ENCODE measurements around the gene ULBP1.
"Not testable (repeated sequence)": the region's sequence is repeated elsewhere in the genome, so short reads cannot be mapped to it uniquely, and the experiment has no call there.

DNA sequence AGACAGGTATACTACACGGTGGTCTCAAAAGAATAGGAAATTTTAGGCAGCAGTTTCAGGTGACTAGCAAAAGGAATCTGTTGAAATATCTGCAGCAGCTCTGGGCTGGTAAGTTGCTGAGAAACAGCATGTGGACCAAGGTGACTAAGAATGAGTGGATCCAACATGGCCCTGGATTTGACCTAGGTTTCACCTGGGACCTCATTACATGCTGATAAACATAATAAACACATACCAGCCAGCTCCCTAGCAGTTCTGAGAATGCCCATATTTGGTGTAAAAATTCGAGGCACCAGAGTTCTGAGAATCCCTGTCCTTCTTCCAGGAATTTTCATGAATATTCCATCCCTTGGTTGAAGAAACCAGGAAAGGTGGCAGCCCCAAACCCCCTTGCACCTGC is 10.4 kb upstream of the ULBP1 start:
- TF ChIP-seq, protein P1, sequence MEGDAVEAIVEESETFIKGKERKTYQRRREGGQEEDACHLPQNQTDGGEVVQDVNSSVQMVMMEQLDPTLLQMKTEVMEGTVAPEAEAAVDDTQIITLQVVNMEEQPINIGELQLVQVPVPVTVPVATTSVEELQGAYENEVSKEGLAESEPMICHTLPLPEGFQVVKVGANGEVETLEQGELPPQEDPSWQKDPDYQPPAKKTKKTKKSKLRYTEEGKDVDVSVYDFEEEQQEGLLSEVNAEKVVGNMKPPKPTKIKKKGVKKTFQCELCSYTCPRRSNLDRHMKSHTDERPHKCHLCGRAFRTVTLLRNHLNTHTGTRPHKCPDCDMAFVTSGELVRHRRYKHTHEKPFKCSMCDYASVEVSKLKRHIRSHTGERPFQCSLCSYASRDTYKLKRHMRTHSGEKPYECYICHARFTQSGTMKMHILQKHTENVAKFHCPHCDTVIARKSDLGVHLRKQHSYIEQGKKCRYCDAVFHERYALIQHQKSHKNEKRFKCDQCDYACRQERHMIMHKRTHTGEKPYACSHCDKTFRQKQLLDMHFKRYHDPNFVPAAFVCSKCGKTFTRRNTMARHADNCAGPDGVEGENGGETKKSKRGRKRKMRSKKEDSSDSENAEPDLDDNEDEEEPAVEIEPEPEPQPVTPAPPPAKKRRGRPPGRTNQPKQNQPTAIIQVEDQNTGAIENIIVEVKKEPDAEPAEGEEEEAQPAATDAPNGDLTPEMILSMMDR (IDR thresholded peaks at IDR 0.05; ENCODE audit: insufficient read depth, low read length, poor library complexity, severe bottlenecking) = not testable (repeated sequence)
- not testable (repeated sequence) for TF ChIP-seq EZH2phosphoT487 (conservative IDR thresholded peaks at IDR 0.05; ENCODE audit: low read length)
